ENCODE results near the gene PPAT. TPM values are rescaled to one million over a fixed set of nuclear protein-coding genes. Genes with fewer than 3 reads are reported as not detected.

PPAT gene
- total and polyA plus RNA-seq, 8 donors: 6.4 to 30.0 (median 22.2) TPM

DNA sequence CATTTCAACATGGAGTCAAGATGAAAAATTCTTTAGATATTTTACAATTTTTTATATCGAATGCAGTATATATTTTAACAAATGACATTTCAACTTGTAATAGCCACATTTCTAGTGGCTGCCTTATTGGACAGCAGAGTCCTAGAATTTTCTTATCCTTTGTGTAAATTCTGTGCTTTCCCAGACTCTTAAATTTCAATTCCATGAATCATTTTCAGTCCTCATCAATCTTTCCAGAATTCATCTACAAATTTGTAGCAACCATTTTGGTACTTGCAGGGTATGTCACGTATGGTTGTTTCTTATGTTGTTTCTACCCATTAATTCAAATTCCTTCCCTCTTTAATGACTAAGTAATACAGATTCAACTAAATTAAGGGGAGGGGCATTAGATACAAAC lies 3.4 kb upstream of the PPAT start:
- Histone ChIP-seq H3K9me3 (no peaks in the 10 kb centered on the region), H3K36me3 (peaks cover 0 to 20% of the 10 kb centered on the region in 2 donors), H3K4me3 (no peak overlapping the region), H3K27me3 (no peaks in the 10 kb centered on the region), H3K4me1 (peaks cover 0 to 24% of the 10 kb centered on the region in 2 donors), H3K27ac (no peak overlapping the region)
- TF ChIP-seq CTCF (IDR thresholded peaks at IDR 0.05): no peak
- DNase-seq: no peak
- no peak for ATAC-seq
- intact Hi-C loops (cut with DNase I): no loop called here

- no peaks in the 10 kb centered on the region for H3K36me3 ChIP-seq
- H3K9me3 ChIP-seq: no peaks in the 10 kb centered on the region
- ATAC-seq: peak; percentile 30
- intact Hi-C loops (cut with DNase I): no loop called here
- no peak for TF ChIP-seq CTCF (IDR thresholded peaks at IDR 0.05)
- peaks cover 0 to 28% of the 10 kb centered on the region in 2 donors for H3K4me1 ChIP-seq
- H3K27me3 ChIP-seq: no peaks in the 10 kb centered on the region
- peak overlapping the region; percentile 94 to 95 for H3K27ac ChIP-seq
- H3K4me3 ChIP-seq: peak overlapping the region; percentile 77 to 80
- peak; percentile 36 to 87 (median 57) for DNase-seq
These were observed 746 bp downstream of the PPAT start for GRCh38 chr4:56434599-56435139.

- no peak overlapping the region for H3K27ac ChIP-seq
- ATAC-seq: no peak
- H3K4me3 ChIP-seq: no peak overlapping the region
- no peaks in the 10 kb centered on the region for H3K27me3 ChIP-seq
- TF ChIP-seq CTCF (IDR thresholded peaks at IDR 0.05): no peak
- no peaks in the 10 kb centered on the region for H3K36me3 ChIP-seq
- H3K4me1 ChIP-seq: peaks cover 0 to 25% of the 10 kb centered on the region in 2 donors
- no peak for DNase-seq
- no peaks in the 10 kb centered on the region for H3K9me3 ChIP-seq
- intact Hi-C loops (cut with DNase I): no loop called here
These were observed 2.1 kb downstream of the PPAT start for GRCh38 chr4:56433280-56433679.

DNA sequence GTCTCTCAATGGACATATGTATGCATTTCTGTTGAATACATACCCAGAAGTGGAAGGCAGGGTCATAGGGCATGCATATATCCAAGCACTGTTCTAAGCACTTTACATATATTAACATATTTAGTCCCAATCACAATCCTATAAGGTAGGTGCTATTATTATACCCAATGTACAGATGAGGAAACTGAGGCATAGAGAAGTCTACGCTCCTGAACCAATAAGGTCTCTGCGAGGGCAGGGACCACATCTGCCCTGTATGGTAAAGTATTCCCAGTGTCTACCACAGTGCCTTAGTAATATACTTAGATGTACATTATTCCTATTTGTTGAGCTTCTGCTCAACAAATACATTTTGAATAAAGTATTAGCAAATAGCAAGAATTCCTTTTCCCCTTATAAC lies 5.2 kb downstream of the PPAT start:
- Histone ChIP-seq H3K27me3 (no peaks in the 10 kb centered on the region), H3K36me3 (no peaks in the 10 kb centered on the region), H3K27ac (no peak overlapping the region), H3K9me3 (no peaks in the 10 kb centered on the region), H3K4me1 (peaks cover 0 to 15% of the 10 kb centered on the region in 2 donors), H3K4me3 (no peak overlapping the region)
- no peak for TF ChIP-seq CTCF (IDR thresholded peaks at IDR 0.05)
- ATAC-seq (no peak), DNase-seq (no peak)
- intact Hi-C loops (cut with DNase I): no loop called here

DNA sequence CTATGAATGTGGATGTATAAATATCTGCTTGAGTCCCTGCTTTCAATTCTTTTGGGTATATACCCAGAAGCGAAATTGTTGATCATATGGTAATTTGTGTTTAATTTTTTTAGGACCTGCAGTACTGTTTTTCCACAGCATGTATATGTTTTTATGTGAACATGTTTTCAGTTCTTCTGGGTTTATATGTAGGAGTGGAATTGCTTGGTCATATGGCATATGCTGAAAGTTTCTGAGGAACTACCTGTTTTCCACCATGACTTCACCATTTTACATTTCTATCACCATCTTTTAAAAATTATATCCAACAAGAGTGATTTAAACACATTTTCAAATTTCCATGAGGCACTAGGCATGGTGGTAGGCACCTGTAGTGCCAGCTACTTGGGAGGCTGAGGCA lies 8.2 kb downstream of the PPAT start:
- no peak for DNase-seq
- intact Hi-C loops (cut with DNase I): loop anchor here in 1 of 2 donors (5.0 kb wide), 1 partner anchor 370 kb away; no protein-coding TSS in a partner anchor
- Histone ChIP-seq H3K36me3 (no peaks in the 10 kb centered on the region), H3K27me3 (no peaks in the 10 kb centered on the region), H3K4me1 (no peaks in the 10 kb centered on the region), H3K27ac (no peak overlapping the region), H3K9me3 (no peaks in the 10 kb centered on the region), H3K4me3 (no peak overlapping the region)
- no peak for ATAC-seq
- TF ChIP-seq CTCF (IDR thresholded peaks at IDR 0.05): no peak
